ENCODE data around the gene TMEM236. TPM values are rescaled to one million over a fixed set of nuclear protein-coding genes. Genes with fewer than 3 reads are reported as not detected.
A peak's percentile ranks its signal among the peaks of the same experiment; 100 is the strongest.

The TMEM236 gene
- total and polyA plus RNA-seq, 4 donors, result 0.37 to 2.1 (median 0.70) TPM

DNA sequence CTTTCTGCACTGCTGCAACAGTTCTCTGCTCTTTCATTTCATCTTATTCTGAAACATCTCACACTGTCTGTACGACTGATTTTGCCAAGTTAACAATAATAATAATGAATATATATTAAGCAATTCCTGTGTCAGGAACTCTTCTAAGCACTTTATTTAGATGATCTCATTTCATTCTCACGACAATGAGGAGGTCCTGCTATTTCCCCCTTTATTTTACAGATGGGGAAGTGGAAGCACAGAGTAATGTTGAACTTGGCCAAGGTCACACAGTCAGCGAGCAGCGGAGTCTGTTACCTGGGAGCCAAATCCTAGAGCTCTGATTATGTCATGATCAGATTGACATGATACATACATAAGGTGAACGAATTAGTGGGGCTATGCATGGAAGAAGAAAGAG is 63.0 kb downstream of the TMEM236 start:
- Histone ChIP-seq H3K27me3 (ENCODE audit: control insufficient read depth in 3 of 3, insufficient read depth in 3 of 3, low read length in 2 of 3) (no peaks in the 10 kb centered on the region), H3K27ac (ENCODE audit: low read depth in 1 of 2, low read length in 1 of 2) (no peak overlapping the region), H3K4me3 (no peak overlapping the region), H3K36me3 (ENCODE audit: control insufficient read depth in 4 of 4, insufficient read depth in 4 of 4, low read length in 4 of 4) (no peaks in the 10 kb centered on the region), H3K9ac (ENCODE audit: insufficient read depth in 1 of 2, low read length in 2 of 2) (no peak overlapping the region), H3K4me1 (ENCODE audit: control insufficient read depth in 5 of 5, insufficient read depth in 5 of 5, low read length in 5 of 5) (no peaks in the 10 kb centered on the region), H3K9me3 (ENCODE audit: control insufficient read depth in 4 of 4, insufficient read depth in 3 of 4, low read length in 3 of 4) (no peaks in the 10 kb centered on the region)
- ATAC-seq (ENCODE audit: insufficient read depth, low FRiP score), result peak; percentile 42
- no peak for DNase-seq
- TF ChIP-seq, protein P1, sequence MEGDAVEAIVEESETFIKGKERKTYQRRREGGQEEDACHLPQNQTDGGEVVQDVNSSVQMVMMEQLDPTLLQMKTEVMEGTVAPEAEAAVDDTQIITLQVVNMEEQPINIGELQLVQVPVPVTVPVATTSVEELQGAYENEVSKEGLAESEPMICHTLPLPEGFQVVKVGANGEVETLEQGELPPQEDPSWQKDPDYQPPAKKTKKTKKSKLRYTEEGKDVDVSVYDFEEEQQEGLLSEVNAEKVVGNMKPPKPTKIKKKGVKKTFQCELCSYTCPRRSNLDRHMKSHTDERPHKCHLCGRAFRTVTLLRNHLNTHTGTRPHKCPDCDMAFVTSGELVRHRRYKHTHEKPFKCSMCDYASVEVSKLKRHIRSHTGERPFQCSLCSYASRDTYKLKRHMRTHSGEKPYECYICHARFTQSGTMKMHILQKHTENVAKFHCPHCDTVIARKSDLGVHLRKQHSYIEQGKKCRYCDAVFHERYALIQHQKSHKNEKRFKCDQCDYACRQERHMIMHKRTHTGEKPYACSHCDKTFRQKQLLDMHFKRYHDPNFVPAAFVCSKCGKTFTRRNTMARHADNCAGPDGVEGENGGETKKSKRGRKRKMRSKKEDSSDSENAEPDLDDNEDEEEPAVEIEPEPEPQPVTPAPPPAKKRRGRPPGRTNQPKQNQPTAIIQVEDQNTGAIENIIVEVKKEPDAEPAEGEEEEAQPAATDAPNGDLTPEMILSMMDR (IDR thresholded peaks at IDR 0.05; ENCODE audit: control extremely low read depth, extremely low read depth), result no peak
- WGBS, 2 donors, result 44 to 57% methylated on average over 5 of the region's 5 CpGs

DNA sequence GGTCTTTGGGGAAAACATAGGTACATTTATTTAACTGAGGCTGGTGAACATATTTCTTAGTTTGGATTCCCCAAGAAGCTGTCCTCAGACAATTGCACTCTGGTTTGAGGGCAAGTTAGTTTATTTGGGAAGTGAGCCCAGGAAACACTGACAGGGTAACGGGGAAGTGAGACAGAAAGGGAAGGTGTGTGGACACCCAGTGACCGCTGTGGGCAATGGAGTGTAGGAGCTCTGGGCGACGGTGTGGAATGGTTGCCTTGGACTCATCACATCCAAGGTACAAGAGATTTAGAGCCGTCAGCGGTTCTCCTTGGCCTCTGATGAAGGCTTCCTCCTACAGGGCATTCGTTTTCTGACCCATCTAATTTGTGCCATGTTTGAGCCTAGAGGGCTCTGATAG is 64.2 kb downstream of the TMEM236 start:
- no peaks in the 10 kb centered on the region for H3K4me1 ChIP-seq (ENCODE audit: control insufficient read depth in 5 of 5, insufficient read depth in 5 of 5, low read length in 5 of 5)
- H3K9me3 ChIP-seq (ENCODE audit: control insufficient read depth in 4 of 4, insufficient read depth in 3 of 4, low read length in 3 of 4), result no peaks in the 10 kb centered on the region
- no peak for ATAC-seq (ENCODE audit: insufficient read depth, low FRiP score)
- H3K9ac ChIP-seq (ENCODE audit: insufficient read depth in 1 of 2, low read length in 2 of 2), result no peak overlapping the region
- no peak overlapping the region for H3K27ac ChIP-seq (ENCODE audit: low read depth in 1 of 2, low read length in 1 of 2)
- no peaks in the 10 kb centered on the region for H3K36me3 ChIP-seq (ENCODE audit: control insufficient read depth in 4 of 4, insufficient read depth in 4 of 4, low read length in 4 of 4)
- no peaks in the 10 kb centered on the region for H3K27me3 ChIP-seq (ENCODE audit: control insufficient read depth in 3 of 3, insufficient read depth in 3 of 3, low read length in 2 of 3)
- no peak for DNase-seq
- WGBS, 2 donors, result 59 to 79% methylated on average over 7 of the region's 7 CpGs
- H3K4me3 ChIP-seq, result no peak overlapping the region
- TF ChIP-seq, protein P1 (IDR thresholded peaks at IDR 0.05; ENCODE audit: control extremely low read depth, extremely low read depth), result no peak

DNA sequence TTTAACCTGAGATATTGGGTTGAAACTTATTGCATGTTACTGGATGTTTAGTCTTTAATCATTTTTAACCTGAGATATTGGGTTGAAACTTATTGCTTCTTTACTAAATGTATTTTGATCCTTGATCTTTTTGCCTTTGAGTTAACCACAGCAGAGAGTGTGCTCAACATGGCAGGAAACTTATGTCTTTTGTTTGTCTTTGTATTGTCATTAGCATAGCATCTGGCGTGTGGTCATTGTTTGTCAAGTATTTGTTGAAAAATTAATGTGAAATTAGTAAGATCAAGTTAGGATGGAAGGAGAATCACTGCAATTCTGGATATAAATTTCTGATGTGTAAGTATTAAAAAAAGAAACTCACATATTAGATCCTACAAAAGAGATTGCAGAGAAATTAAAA is 65.3 kb downstream of the TMEM236 start:
- no peak overlapping the region for H3K4me3 ChIP-seq
- no peak for DNase-seq
- H3K36me3 ChIP-seq (ENCODE audit: control insufficient read depth in 4 of 4, insufficient read depth in 4 of 4, low read length in 4 of 4), result no peaks in the 10 kb centered on the region
- no peak overlapping the region for H3K27ac ChIP-seq (ENCODE audit: low read depth in 1 of 2, low read length in 1 of 2)
- no peaks in the 10 kb centered on the region for H3K27me3 ChIP-seq (ENCODE audit: control insufficient read depth in 3 of 3, insufficient read depth in 3 of 3, low read length in 2 of 3)
- TF ChIP-seq, protein P1 (IDR thresholded peaks at IDR 0.05; ENCODE audit: control extremely low read depth, extremely low read depth), result no peak
- ATAC-seq (ENCODE audit: insufficient read depth, low FRiP score), result no peak
- no peaks in the 10 kb centered on the region for H3K9me3 ChIP-seq (ENCODE audit: control insufficient read depth in 4 of 4, insufficient read depth in 3 of 4, low read length in 3 of 4)
- no peaks in the 10 kb centered on the region for H3K4me1 ChIP-seq (ENCODE audit: control insufficient read depth in 5 of 5, insufficient read depth in 5 of 5, low read length in 5 of 5)
- WGBS, 2 donors, result 61 to 71% methylated on average over 1 of the region's 1 CpG
- H3K9ac ChIP-seq (ENCODE audit: insufficient read depth in 1 of 2, low read length in 2 of 2), result no peak overlapping the region

DNA sequence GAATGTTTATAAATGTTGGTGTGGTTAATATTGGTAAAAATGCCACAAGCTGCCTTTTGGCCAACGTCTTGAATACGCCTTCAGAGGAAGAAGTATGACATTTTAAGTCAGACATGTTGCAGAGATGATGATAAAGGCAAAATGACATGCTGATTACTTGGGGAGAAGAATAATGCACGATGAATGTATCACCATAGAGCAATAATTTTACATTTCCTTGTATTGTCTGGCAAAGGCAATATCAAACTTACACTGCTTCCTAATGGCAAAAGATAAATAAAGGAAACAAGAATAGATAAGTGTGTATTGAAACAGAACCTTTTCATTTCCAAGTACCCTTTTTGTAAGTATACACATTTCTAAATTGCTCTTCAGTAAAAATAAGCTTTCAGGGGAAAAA is 65.8 kb downstream of the TMEM236 start:
- no peak for DNase-seq
- H3K4me1 ChIP-seq (ENCODE audit: control insufficient read depth in 5 of 5, insufficient read depth in 5 of 5, low read length in 5 of 5), result no peaks in the 10 kb centered on the region
- no peaks in the 10 kb centered on the region for H3K27me3 ChIP-seq (ENCODE audit: control insufficient read depth in 3 of 3, insufficient read depth in 3 of 3, low read length in 2 of 3)
- no peaks in the 10 kb centered on the region for H3K36me3 ChIP-seq (ENCODE audit: control insufficient read depth in 4 of 4, insufficient read depth in 4 of 4, low read length in 4 of 4)
- no peak overlapping the region for H3K27ac ChIP-seq (ENCODE audit: low read depth in 1 of 2, low read length in 1 of 2)
- no peak overlapping the region for H3K9ac ChIP-seq (ENCODE audit: insufficient read depth in 1 of 2, low read length in 2 of 2)
- no peak overlapping the region for H3K4me3 ChIP-seq
- WGBS, 2 donors, result 64 to 72% methylated on average over 3 of the region's 3 CpGs
- ATAC-seq (ENCODE audit: insufficient read depth, low FRiP score), result no peak
- TF ChIP-seq, protein P1 (IDR thresholded peaks at IDR 0.05; ENCODE audit: control extremely low read depth, extremely low read depth), result no peak
- H3K9me3 ChIP-seq (ENCODE audit: control insufficient read depth in 4 of 4, insufficient read depth in 3 of 4, low read length in 3 of 4), result no peaks in the 10 kb centered on the region

Data from lung (tissue), 12 donors.